Left cardiac atrium (tissue), 4 donors: ENCODE results near the gene PCNP. TPM values are rescaled to one million over a fixed set of nuclear protein-coding genes. Genes with fewer than 3 reads are reported as not detected.
"Not testable (repeated sequence)": the region's sequence is repeated elsewhere in the genome, so short reads cannot be mapped to it uniquely, and the experiment has no call there.

Experiments used
- ATAC-seq, 2 donors: fragments of 200-7000 bp; cut with Tn5 transposase; one replicate each; pipeline ENCODE4 v1.9.1; 2020; ENCODE audit warnings: mild to moderate bottlenecking in 2 of 2, moderate library complexity in 2 of 2
- DNase-seq: peaks from one replicate; pipeline ENCODE4 v3.0.0-alpha.2; 2020
- intact Hi-C, 2 donors: fragments of 100-400 bp; cut with DNase I; formaldehyde crosslinking; loops; one replicate each; pipeline versions ENCODE4 v1.14.1 to v1.15.1; 2022 to 2023
- long read RNA-seq: library from polyadenylated mRNA; unstranded; transcript quantifications from one replicate; pipeline ENCODE4 v2.0.0, GENCODE V29; 2021
- total RNA-seq, 2 donors: library from RNA; stranded (reverse); fragmentation: NEBNext Ultra II Directional; extraction: Animal tissue kit (Norgen Biotek cat#: 25700); gene quantifications; one replicate each; pipeline ENCODE4 v1.2.1, GENCODE V29; 2021
- donor health status: DM: no; HTN: yes; CAD: no.
- donor health status: DM: no; HTN: yes; CAD: no; lungs with severe emphysema.
- donor health status: DM: yes; HTN: yes; CAD: no.
- donor health status: Dilated cardiomyopathy.

Gene PCNP, protein sequence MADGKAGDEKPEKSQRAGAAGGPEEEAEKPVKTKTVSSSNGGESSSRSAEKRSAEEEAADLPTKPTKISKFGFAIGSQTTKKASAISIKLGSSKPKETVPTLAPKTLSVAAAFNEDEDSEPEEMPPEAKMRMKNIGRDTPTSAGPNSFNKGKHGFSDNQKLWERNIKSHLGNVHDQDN
- 100 to 1,000 TPM; 108 to 122 TPM for total RNA-seq
- long read RNA-seq, transcript PCNP-202 (5 exons, 2,165 nt) = minor isoform, 51 of 217 reads
- long read RNA-seq, transcript PCNP-204 (4 exons, 2,028 nt) = minor isoform, 18 of 217 reads
- long read RNA-seq, transcript PCNP-201 (5 exons, 2,342 nt) = major isoform, 110 of 217 reads
- long read RNA-seq, transcript PCNP-207 (5 exons, 786 nt) = minor isoform, 10 of 217 reads
- long read RNA-seq, partial matches to known transcripts = 1 of 217 reads
- long read RNA-seq, other reads (novel, unspliced or antisense) = 24 of 217 reads

DNA sequence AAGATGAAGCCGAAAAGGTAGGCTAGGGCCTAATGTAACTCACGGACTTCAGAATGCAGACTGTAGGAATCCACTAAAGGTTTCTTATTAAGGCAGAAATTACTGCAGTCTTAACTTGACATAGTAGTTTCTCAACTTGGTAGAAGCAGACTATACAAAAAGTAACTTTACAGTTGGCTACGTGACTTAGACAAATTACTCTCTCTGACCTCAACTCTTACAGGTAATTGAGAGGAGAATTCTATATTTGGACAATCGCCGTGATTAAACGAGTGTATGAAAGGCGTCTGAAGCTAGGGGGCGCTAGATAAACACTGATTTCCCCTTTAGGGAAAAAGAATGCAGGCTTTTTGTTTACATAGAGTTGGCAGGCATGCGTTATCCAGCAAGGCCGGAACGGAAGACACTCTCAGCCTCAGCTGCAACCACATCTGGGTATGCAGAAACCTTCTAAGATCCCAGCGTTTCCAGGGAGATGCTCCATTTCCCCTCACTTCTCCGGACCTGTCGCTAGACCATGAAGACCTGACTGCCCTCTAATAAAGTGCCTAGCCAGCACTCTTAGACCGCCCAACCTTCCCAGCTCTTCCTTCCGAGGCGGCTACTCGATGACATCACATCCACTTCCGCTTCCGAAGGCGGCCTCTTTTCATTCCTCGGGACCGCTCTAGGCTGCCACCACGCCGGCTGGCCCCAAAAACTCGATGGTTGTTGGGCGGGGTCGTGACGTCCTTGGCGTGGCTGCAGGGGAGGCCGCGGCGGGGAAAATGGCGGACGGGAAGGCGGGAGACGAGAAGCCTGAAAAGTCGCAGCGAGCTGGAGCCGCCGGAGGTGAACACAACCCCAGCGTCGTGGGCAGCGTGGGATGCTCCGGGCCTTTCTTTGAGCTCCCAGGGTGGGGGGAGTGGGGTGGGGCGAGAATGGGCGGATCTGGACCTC, at the start of gene PCNP:
Gene PCNP, plus strand, starts transcription at position 732 of the 939 bp plus-strand sequence. Its CDS starts 36 bp downstream, at position 768.
- intact Hi-C loops = loop anchor here in 1 of 2 donors (2.0 kb wide), 1 partner anchor 103 kb away; the partner anchor contains the start of gene ZBTB11
- DNase-seq (peak; percentile 99), ATAC-seq (peak; percentile 97)

DNA sequence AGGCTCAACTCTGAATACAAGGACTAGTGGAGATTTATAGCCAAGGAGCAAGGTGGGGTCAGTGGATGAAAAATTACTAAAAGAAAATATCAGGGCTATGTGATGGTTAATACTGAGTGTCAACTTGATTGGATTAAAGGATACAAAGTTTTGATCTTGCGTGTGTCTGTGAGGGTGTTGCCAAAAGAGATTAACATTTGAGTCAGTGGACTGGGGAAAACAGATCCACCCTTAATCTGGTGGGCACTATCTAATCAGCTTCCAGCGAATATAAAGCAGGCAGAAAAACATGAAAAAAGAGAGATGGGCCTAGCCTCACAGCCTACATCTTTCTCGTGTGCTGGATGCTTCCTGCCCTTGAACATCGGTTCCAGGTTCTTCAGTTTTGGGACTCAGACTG, 46.5 kb upstream of the PCNP start:
- ATAC-seq (no peak), DNase-seq (no peak)
- intact Hi-C loops = no loop called here

DNA sequence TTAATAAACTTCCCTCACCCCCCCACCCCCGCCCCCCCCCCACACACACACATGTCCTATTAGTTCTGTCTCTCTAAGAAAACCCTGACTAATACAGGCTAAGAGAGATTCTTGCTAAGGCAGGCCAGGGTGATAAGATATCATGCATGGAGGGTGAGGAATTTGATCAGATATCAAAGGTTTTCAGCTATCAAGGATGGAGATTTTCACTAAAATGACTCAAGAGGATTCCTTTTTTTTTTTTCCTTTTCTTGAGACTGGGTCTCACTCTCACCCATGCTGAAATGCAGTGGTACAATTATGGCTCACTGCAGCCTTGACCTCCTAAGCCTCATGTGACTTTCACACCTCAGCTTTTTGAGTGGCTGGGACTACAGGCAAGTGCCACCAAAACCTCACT, 46.1 kb upstream of the PCNP start:
- intact Hi-C loops = no loop called here
- DNase-seq (no peak), ATAC-seq (no peak)

DNA sequence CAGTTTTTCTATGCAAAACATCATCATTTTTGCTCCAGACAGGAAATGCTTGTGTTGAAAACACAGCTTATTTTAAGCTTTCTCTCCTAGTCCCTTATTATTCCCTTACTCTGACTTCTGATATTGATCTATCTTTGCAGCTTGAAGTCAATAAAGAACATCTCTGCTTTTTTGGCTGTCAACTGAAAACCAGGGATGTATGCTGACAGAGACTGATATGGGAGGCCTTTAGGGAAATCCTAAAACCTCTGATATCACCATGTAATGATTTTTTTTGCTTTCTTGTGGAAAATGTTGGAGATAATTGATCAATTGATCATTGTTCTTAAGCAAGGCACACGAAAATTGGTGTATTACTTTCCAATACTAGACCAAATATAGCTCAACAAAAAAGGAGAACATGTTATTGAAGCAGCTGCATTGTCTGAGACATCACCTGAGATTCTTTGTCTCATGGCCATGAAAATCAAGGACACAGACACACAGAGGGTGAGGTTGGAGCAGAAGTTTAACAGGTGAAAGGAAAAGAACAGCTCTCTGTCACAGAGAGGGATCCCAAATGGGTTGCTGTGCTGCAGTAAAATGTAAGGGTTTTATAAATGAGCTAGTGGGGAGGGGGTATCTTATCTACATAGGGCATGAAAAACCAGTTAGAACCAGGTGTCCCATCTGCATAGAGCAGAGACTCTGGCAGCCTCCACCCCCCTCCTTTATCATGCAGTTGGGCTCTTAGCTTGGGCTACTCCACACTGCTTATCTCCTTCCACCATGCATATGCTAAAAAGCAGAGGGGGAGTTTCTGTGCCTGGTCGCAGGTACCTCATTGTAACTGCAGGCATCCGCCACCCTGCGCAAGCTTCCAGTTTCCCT, 43.9 kb upstream of the PCNP start:
- no peak for ATAC-seq
- DNase-seq = no peak
- intact Hi-C loops = no loop called here

DNA sequence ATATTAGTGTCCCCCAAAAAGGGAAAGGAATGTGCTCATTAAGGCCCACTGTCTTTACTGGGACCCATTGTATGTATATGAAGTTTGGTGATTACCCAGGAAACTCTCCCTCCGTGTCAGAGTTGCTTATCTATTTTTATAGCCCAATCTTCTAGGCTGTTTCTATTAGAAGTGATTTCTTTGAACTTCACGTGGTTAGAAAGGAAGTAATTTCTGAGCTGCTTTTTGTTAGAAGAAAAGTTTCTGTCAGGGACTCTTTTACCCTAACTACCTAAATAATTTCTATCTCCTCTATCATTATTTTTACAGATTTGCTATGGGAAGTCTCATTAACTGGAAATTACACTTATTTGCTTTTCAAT, 43.3 kb upstream of the PCNP start:
- intact Hi-C loops = no loop called here

DNA sequence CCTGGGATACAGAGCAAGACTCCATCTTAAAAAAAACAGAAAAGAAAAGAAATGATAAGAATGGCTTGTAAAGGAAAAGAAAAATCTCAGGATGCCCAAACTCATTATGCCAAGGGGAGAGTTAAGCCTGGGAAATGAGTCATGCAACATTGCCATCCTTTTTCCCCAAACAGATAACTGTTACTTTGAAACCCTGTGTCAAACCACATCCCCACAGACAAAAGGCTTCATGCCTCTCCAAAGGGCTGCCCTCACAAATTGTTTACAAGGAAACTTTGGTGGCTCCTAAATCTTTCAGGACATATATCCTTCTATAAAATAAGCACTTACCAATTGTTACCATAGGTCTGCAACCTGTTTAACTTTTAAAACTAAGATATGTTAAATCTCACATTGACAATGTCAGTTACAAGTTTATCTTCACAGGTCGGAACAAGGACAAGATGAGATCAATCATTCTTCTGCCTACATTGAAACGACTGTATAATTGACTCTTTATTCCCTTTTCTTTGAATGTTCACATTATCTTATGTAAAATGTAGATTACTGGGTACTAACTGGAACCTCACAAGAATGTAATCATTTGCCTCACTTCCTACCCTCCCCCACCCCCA, 42.4 kb upstream of the PCNP start:
- no peak for DNase-seq
- ATAC-seq = no peak
- intact Hi-C loops = no loop called here

More for the DNA sequence above, 43.3 kb upstream of the PCNP start:
- ATAC-seq (no peak), DNase-seq (no peak)

DNA sequence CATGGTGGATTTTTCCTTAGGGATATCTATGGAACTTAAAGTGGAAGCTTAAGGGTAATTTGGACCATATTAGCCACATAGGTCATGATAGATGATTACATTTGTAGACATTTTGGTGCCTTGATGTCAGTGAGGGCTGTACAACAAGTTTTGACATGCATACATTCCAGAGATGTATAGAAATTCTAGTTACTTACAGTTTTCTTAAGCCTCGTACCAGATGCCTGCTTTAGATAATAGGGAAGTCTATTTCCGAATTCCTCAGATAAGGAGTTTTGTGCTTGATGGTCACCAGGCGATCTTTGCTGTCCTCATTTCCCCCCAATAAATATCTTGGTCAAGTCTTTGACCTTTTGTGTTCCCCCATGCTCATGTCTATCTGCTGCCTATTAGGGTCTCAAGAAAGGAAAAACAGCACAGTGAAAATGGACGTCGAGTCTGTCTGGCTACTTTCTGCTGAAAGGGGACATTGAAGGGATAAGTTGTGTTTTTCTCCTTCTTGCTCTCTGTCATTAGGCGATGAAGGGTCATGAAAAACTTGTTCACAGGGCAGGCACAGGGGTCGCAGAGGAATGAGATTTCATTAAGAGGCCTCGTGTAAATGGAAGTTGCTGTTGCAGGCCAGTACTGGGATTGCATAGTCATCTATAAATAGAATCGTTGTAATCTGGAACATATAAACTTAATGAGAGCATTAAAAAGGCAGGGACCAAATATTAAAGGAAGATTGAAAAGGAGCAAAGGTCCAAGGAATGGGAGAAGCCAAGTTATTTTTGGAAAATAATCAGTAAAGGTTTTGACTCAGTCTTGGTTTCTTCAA, 41.0 kb upstream of the PCNP start:
- intact Hi-C loops = no loop called here
- no peak for DNase-seq
- peak in 1 of 2 donors; percentile 22 for ATAC-seq

DNA sequence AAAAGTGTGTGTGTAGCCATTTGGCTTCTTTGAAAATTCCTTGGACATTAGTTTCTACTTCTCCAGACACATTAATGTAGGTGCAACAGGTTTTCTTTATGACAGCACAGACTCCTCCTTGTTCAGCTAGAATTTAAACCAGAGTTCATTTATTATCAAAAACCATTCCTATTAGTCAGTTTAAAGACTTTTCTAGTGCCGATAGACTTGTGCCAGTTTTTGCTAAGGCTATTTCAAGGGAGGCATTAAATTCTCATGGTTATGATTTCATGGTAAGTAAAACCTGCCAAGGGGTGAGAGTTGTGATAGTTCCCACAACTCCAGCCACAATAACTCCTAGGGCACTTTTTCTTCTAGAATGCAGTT, 40.4 kb upstream of the PCNP start:
- intact Hi-C loops = no loop called here
- no peak for DNase-seq
- peak in 1 of 2 donors; percentile 27 for ATAC-seq

DNA sequence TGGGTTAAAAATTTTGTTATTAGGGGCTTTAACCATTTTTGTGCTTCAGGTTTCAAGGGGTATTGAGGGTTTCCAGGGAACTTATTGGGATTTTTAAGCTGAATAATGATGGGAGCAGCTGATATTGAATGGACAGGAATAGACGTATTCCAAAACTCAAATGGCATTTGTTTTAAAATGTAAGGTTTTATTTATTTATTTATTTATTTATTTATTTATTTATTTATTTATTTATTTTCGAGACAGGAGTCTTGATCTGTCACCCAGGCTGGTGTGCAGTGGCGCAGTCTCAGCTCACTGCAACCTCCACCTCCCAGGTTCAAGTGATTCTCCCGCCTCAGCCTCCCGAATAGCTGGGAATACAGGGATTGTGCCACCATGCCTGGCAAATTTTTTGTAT, 38.8 kb upstream of the PCNP start:
- intact Hi-C loops = no loop called here
- DNase-seq = no peak
- ATAC-seq = no peak

DNA sequence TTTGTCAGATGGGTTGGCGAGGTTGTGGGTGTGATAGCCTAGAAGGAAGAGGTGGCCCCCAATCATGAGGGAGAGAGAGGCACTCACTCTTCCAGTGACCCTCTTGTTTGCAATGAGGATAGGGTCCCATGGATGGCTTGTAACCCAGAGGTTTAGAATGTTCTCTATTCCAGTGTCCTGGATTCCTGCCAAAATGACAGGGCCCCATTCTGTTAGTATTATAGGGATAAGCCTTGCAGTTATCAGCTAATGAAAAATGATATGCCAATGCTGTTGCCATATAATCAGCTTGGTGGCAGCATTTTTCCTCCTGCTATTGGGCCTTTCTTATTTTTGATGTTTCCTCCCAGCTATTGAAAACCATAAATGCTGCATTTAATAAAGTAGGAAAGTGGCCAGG, 37.7 kb upstream of the PCNP start:
- ATAC-seq = no peak
- intact Hi-C loops = no loop called here
- no peak for DNase-seq

DNA sequence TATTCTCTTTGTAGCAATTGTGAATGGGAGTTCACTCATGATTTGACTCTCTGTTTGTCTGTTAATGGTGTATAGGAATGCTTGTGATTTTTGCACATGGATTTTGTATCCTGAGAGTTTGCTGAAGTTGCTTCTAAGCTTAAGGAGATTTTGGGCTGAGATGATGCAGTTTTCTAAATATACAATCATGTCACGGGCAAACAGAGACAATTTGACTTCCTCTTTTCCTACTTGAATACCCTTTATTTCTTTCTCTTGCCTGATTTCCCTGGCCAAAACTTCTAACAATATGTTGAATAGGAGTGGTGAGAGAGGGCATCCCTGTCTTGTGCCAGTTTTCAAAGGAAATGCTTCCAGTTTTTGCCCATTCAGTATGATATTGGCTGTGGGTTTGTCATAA, 37.0 kb upstream of the PCNP start:
- ATAC-seq, intact Hi-C loops, DNase-seq: not testable (repeated sequence)

DNA sequence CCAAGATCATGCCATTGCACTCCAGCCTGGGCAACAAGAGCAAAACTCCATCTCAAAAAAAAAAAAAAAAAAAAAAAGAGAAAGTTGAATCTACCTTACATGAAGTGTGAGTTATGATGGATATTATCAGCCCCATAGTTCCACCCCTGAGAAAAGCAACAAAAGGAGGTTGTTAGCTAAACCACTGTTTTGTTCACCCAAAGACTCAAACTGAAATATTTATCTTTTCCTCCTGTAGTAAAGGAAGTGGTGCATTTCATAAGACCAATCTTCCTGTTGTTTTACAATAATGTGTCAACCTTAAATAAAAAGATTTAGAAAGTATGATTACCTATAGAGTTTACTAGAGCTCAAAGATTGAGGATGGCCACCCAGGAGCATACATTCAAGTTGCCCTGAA, 31.0 kb upstream of the PCNP start:
- no peak for DNase-seq
- ATAC-seq = no peak
- intact Hi-C loops = no loop called here

DNA sequence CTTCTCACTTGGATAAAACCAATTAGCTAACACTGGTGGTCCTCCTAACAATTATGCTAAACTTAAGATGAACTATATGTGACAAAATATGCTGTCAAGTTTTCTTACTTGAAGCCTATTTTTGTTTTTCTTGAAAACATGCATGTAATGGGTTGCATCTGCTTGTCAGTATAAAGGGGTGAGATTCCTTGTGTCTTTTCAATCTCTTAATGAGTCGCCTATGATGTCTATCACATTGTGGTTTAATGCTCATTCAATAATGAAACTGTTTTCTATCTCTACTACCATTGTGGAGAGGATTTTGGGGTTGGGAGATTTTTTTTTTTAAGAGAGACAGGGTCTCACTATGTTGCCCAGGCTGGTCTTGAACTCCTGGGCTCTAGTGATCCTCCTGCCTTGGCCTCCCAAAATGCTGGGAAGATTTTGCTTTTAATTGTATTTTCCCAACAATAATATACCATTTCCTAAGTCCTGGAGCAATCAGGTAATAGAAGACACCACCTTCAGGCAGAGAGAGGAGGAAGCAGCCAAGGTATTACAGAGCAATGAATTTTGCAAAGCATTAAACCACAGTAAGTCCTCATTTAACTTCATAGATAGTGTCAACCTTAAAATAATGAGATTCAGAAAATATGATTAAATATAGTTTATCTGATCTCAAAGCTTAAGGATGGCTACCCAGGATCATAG, 29.7 kb upstream of the PCNP start:
- intact Hi-C loops = no loop called here
- ATAC-seq (no peak), DNase-seq (no peak)

DNA sequence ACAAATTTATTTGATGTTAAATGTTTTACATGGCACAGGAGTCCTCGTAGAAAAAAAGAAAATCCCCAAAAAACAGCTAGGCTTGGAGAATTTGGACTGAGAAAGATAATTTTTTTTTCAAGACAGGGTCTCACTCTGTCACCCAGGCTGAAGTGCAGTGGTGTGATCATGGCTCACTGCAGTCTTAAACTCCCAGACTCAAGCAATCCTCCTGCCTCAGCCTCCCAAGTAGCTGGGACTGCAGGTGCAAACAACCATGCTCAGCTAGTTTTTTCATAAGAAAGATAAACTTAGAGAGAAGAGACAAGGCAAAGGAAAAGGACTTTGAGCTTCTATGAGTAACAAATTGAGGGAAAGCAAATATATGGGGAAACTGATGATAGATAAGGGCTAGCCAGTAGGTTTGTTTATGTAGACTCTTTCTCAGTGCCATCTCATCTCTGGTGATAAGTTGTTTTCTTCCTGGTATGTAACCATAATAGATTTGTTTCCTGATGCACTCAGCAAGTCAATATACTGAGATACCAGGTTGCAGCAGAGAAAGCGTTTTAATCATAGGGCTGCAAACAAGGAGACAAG, 25.4 kb upstream of the PCNP start:
- no peak for ATAC-seq

DNA sequence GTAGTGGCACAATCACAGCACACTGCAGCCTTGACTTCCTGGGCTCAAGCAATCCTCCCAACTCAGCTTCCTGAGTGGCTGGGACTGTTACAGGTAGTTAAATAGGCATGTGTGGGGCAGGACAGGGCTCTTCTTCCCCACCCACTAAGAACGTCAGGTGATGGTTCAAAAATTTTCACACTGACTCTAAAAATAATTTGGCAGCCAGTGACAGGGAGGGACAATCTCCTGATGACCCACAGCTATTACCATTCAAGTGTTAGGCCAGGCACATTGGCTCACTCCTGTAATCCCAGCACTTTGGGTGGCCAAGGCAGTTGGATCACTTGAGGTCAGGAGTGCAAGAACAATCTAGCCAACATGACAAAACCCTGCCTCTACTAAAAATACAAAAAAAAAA, 24.5 kb upstream of the PCNP start:
- ATAC-seq (peak in 1 of 2 donors; percentile 47), DNase-seq (no peak)
- intact Hi-C loops = no loop called here

More for the DNA sequence above, 25.4 kb upstream of the PCNP start:
- intact Hi-C loops = no loop called here
- DNase-seq = no peak

DNA sequence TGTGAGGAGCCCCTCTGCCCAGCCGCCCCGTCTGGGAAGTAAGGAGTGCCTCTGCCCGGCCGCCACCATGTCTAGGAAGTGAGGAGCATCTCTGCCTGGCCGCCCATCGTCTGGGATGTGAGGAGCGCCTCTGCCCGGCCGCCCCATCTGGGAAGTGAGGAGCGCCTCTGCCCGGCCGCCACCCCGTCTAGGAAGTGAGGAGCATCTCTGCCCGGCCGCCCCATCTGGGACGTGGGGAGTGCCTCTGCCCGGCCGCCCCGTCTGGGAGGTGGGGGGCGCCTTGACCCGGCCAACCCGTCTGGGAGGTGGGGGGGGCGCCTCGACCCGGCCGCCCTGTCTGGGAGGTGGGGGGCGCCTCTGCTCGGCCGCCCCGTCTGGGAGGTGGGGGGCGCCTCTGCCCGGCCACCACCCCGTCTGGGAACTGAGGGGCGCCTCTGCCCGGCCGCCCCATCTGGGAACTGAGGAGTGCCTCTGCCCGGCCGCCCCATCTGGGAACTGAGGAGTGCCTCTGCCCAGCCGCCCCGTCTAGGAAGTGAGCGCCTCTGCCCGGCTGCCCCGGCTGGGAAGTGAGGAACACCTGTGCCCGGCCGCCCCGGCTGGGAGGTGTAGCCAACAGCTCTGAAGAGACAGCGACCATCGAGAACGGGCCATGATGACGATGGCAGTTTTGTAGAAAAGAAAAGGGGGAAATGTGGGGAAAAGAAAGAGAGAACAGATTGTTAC, 22.5 kb upstream of the PCNP start:
- DNase-seq, intact Hi-C loops: not testable (repeated sequence)

More for the DNA sequence above, 22.5 kb upstream of the PCNP start:
- not testable (repeated sequence) for ATAC-seq
